ENCODE results near the gene KRTAP10-8. TPM values are rescaled to one million over a fixed set of nuclear protein-coding genes. Genes with fewer than 3 reads are reported as not detected.

The KRTAP10-8 gene
- total and polyA plus RNA-seq, 2 donors from 2014 or later: not detected

- Histone ChIP-seq H3K36me3 (ENCODE audit: control insufficient read depth in 2 of 3, insufficient read depth in 3 of 3, low read length in 3 of 3) (no peaks in the 10 kb centered on the region), H3K9ac (ENCODE audit: low read length in 3 of 3) (no peak overlapping the region), H3K4me3 (ENCODE audit: low read length in 3 of 3) (no peak overlapping the region), H3K27ac (ENCODE audit: low read depth in 2 of 2, low read length in 2 of 2) (no peak overlapping the region), H3K27me3 (ENCODE audit: control insufficient read depth, insufficient read depth, low read length) (no peaks in the 10 kb centered on the region), H3K9me3 (ENCODE audit: control insufficient read depth in 2 of 3, insufficient read depth in 1 of 3, low read length in 3 of 3) (no peaks in the 10 kb centered on the region), H3K4me1 (ENCODE audit: control insufficient read depth in 2 of 3, insufficient read depth in 2 of 3, low read depth in 1 of 3, low read length in 3 of 3) (no peaks in the 10 kb centered on the region)
- no peak for FAIRE-seq
- intact Hi-C loops (cut with DNase I): no loop called here
- DNase-seq: no peak
- TF ChIP-seq CTCF (IDR thresholded peaks at IDR 0.05; ENCODE audit: borderline replicate concordance, extremely low read depth, insufficient read depth): no peak
These were observed 38.5 kb downstream of the KRTAP10-8 start for GRCh38 chr21:44650265-44650972.

GRCh38 chr21:44650973-44651675, 39.2 kb downstream of the KRTAP10-8 start:
- Histone ChIP-seq H3K36me3 (ENCODE audit: control insufficient read depth in 2 of 3, insufficient read depth in 3 of 3, low read length in 3 of 3) (no peaks in the 10 kb centered on the region), H3K27ac (ENCODE audit: low read depth in 2 of 2, low read length in 2 of 2) (no peak overlapping the region), H3K27me3 (ENCODE audit: control insufficient read depth, insufficient read depth, low read length) (no peaks in the 10 kb centered on the region), H3K9me3 (ENCODE audit: control insufficient read depth in 2 of 3, insufficient read depth in 1 of 3, low read length in 3 of 3) (peaks cover 0 to 3% (median 0%) of the 10 kb centered on the region in 3 donors), H3K4me1 (ENCODE audit: control insufficient read depth in 2 of 3, insufficient read depth in 2 of 3, low read depth in 1 of 3, low read length in 3 of 3) (no peaks in the 10 kb centered on the region), H3K9ac (ENCODE audit: low read length in 3 of 3) (no peak overlapping the region), H3K4me3 (ENCODE audit: low read length in 3 of 3) (no peak overlapping the region)
- no peak for TF ChIP-seq CTCF (IDR thresholded peaks at IDR 0.05; ENCODE audit: borderline replicate concordance, extremely low read depth, insufficient read depth)
- no peak for FAIRE-seq
- intact Hi-C loops (cut with DNase I): no loop called here
- no peak for DNase-seq

- no peak overlapping the region for H3K27ac ChIP-seq (ENCODE audit: low read depth in 2 of 2, low read length in 2 of 2)
- H3K27me3 ChIP-seq (ENCODE audit: control insufficient read depth, insufficient read depth, low read length): no peaks in the 10 kb centered on the region
- DNase-seq (no peak), FAIRE-seq (no peak)
- no peak for TF ChIP-seq CTCF (IDR thresholded peaks at IDR 0.05; ENCODE audit: borderline replicate concordance, extremely low read depth, insufficient read depth)
- no peaks in the 10 kb centered on the region for H3K4me1 ChIP-seq (ENCODE audit: control insufficient read depth in 2 of 3, insufficient read depth in 2 of 3, low read depth in 1 of 3, low read length in 3 of 3)
- no peak overlapping the region for H3K4me3 ChIP-seq (ENCODE audit: low read length in 3 of 3)
- peaks cover 0 to 11% (median 4%) of the 10 kb centered on the region in 3 donors for H3K9me3 ChIP-seq (ENCODE audit: control insufficient read depth in 2 of 3, insufficient read depth in 1 of 3, low read length in 3 of 3)
- H3K9ac ChIP-seq (ENCODE audit: low read length in 3 of 3): no peak overlapping the region
- intact Hi-C loops (cut with DNase I): no loop called here
- no peaks in the 10 kb centered on the region for H3K36me3 ChIP-seq (ENCODE audit: control insufficient read depth in 2 of 3, insufficient read depth in 3 of 3, low read length in 3 of 3)
These were observed 41.2 kb downstream of the KRTAP10-8 start for GRCh38 chr21:44653123-44653522.

Measured in kidney (tissue), 14 donors.